HG02571 (cell line): ENCODE results near the gene CHPT1.
"Not testable (repeated sequence)": the region's sequence is repeated elsewhere in the genome, so short reads cannot be mapped to it uniquely, and the experiment has no call there.

Experiments
- ATAC-seq: cut with Tn5 transposase; IDR thresholded peaks from one replicate; pipeline ENCODE4 v1.9.1; 2021; ENCODE audit warnings: mild to moderate bottlenecking, moderate library complexity; ENCODE audit not compliant: unreplicated experiment

CHPT1 gene

GRCh38 chr12:101681627-101682026 lies 15.8 kb upstream of the CHPT1 start:
- not testable (repeated sequence) for ATAC-seq

- ATAC-seq = no peak
Measured at GRCh38 chr12:101685092-101685491, 12.3 kb upstream of the CHPT1 start.

DNA sequence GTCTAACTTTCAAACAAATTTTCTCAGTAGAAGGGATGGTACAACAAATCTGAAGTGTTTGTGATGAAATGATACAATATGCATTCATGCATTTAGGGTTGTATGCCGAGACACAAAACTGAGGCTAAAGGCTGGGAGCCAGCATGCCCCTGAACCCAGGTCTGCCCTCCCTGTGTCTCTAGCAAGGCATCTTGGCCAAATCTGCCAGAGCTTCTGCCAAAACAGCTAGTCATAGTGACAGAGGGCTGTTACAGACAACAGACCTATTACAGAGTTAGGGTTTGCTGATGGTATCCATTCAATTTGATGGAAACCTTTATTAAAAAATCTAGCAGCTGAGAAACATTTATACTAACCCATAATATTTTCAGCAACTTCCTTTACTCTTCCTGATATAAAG lies 11.3 kb upstream of the CHPT1 start:
- no peak for ATAC-seq

GRCh38 chr12:101690544-101691098 lies 6.8 kb upstream of the CHPT1 start:
- no peak for ATAC-seq

GRCh38 chr12:101691503-101692096 lies 5.8 kb upstream of the CHPT1 start:
- ATAC-seq = no peak

GRCh38 chr12:101694297-101694848 lies 3.1 kb upstream of the CHPT1 start:
- ATAC-seq = no peak

DNA sequence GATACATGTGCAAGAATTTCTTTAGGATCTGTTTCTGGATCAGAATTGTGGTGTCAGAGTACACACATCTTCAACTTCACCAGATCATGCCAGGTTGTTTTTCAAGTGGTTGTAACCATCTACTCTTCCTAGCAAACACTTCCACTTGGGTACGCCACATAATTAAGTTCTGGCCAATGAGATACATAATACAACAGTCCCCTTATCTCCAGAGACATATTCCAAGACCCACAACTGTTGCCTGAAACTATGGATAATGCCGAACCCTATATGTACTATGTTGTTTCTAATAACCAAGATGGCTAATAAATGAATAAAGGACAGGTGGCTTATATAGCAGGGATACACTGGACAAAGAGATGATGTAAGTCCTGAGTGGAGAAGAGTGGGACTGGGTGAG lies 2.5 kb upstream of the CHPT1 start:
- ATAC-seq = no peak

DNA sequence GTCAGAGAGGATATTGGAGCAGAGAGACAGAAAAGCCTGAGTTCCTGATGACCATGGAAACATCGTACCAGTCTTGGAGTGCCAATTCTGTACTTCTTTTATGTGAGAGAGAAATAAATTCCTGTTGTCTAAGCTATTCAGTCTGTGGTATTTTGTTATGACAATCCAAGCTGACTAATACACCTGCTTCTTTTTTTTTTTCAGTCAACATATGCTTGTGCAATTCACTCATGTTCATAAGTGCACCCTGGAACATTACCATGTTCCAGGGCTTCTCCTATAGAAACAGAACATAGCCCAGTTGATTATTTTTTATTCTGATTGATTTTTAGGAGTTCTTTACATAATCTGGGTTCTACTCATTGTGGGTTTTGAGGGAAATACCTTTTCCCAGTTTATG lies 1.7 kb upstream of the CHPT1 start:
- ATAC-seq = no peak

GRCh38 chr12:101696251-101697196 lies 916 bp upstream of the CHPT1 start:
- ATAC-seq = peak; percentile 30

DNA sequence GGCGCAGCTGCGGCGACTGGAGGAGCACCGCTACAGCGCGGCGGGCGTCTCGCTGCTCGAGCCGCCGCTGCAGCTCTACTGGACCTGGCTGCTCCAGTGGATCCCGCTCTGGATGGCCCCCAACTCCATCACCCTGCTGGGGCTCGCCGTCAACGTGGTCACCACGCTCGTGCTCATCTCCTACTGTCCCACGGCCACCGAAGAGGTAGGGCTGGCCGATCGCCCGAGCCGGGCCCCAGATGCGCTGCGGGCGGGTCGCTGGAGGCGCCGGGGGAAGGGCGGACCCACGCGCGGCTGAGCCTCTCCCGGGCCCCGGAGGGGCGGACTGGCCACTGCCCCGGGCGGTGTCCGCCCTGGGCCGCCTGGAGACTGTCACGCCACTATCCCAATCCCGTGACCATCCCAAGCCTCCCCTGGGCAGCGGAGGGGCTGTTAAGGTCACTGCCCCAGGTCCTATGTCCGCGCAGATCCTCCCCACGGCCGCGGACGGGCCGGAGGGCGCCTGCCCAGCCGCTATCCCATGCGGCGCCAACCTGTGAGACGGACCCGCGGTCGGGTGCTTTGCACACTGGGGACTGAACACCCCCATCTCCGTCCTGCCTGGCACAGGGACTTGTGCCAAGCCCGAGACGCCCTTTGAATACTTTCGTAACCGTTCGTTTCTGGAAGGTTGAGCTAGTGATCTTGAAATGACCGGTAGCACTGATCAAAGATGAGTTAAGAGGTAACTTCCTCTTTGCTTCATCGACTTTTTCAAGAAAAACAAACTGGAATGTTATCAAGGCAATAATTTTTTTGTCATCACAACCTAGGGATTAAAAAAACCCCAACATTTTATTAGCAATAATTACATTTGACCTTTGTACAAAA lies 725 bp downstream of the CHPT1 start:
- peak; percentile 32 for ATAC-seq

- no peak for ATAC-seq
Measured at GRCh38 chr12:101698800-101699347, 1.4 kb downstream of the CHPT1 start.

- ATAC-seq = no peak
Measured at GRCh38 chr12:101700299-101700820, 2.9 kb downstream of the CHPT1 start.

- no peak for ATAC-seq
Measured at GRCh38 chr12:101703487-101703886, 6.0 kb downstream of the CHPT1 start.

- ATAC-seq = no peak
Measured at GRCh38 chr12:101706403-101706802, 9.0 kb downstream of the CHPT1 start.

- ATAC-seq = no peak
Measured at GRCh38 chr12:101707131-101707782, 9.8 kb downstream of the CHPT1 start.

DNA sequence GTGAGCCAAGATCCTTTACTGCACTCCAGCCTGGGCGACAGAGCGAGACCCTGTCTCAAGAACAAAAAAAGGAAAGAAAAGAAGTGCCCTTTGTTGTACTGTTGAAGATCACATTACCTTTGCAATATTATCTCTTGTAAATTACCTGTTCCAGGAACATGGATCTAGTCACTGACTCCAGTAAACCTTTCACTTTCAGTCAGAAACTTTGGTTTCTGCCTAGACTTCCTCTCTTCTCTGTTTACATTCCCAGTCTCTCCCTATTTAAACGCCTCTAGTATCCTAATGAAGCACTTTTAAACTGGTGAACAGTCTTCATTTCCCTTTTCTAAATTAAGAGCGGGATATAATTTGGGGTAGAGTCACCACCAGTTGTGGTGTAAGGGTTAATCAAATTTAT lies 12.8 kb downstream of the CHPT1 start:
- ATAC-seq = no peak

DNA sequence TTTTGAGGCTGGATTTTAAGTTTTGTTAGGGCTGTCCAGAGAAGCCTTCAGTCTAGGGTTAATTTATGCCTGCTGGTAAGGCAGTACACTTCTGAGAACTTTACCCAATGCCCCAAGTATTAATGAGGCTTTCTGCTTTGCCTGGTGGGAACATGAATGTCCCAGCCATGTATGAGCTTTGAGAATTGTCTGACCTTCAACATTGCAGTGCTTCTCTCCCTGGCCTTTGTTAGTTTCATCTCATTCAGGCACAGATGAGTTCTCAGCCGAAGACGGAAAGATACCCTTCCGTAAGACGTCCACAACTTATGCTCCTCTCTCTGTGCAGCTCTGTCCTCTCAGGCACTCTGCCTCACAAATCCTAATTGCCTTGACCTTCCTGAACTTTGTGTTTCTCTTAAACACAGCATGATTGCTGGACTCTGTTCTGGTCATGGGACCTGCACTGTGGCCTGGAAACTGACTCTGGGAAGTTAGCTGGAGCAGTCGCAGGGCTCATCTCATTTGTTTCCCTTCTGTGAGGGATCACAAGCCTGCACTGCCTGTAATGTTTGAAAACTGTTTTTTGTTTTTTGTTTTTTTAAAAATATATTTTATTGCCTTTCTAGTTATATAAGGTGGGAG lies 15.7 kb downstream of the CHPT1 start:
- no peak for ATAC-seq

DNA sequence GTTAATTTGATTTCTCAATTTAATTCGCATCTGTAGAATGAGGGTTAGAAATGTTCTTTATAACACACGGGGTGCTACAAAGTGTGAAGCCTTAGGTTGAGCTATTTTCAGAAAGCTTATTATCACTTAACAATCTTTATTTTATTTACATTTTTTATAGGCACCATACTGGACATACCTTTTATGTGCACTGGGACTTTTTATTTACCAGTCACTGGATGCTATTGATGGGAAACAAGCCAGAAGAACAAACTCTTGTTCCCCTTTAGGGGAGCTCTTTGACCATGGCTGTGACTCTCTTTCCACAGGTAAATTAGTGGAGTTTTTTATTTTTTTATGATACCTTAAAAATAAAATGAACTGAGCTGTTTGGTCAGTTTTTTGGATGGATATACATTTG lies 16.5 kb downstream of the CHPT1 start:
- ATAC-seq = no peak

GRCh38 chr12:101714877-101715444 lies 17.5 kb downstream of the CHPT1 start:
- no peak for ATAC-seq
